SK-N-SH treated with all-trans-retinoic acid at 6 μM for 48 hours (cell line): ENCODE measurements around the gene RUNX3.

Source experiments
- ATAC-seq: fragments of 200-7000 bp; cut with Tn5 transposase; 3 replicates; pipeline ENCODE4 v1.9.1; 2020; ENCODE audit warnings: mild to moderate bottlenecking, moderate library complexity
- ARNTL ChIP-seq: fragments of 450-650 bp; formaldehyde crosslinking; IDR thresholded peaks from 2 replicates; pipeline ENCODE4 v1.5.0; 2020; ENCODE audit warnings: low read depth, mild to moderate bottlenecking, moderate library complexity, borderline replicate concordance
- CREB5 ChIP-seq: fragments of 250-450 bp; sonication (Bioruptor Pico); IDR thresholded peaks from 2 replicates; pipeline ENCODE4 v1.5.1; 2020; ENCODE audit warnings: low read depth, mild to moderate bottlenecking, moderate library complexity
- CSDC2 ChIP-seq: fragments of 250-450 bp; sonication (Bioruptor Pico); IDR thresholded peaks from 2 replicates; pipeline ENCODE4 v1.5.0; 2020; ENCODE audit warnings: mild to moderate bottlenecking, moderate library complexity
- CSRNP3 ChIP-seq: fragments of 250-450 bp; sonication (Bioruptor Pico); IDR thresholded peaks from 2 replicates; pipeline ENCODE4 v1.5.1; 2021; ENCODE audit warnings: mild to moderate bottlenecking, moderate library complexity
- ESRRG ChIP-seq: fragments of 250-450 bp; sonication (Bioruptor Pico); IDR thresholded peaks from 2 replicates; pipeline ENCODE4 v1.6.1; 2021; ENCODE audit warnings: mild to moderate bottlenecking
- GLIS3 ChIP-seq: fragments of 250-450 bp; sonication (Bioruptor Pico); IDR thresholded peaks from 2 replicates; pipeline ENCODE4 v1.5.0; 2020; ENCODE audit warnings: mild to moderate bottlenecking, moderate library complexity
- ISL1 ChIP-seq: fragments of 250-450 bp; sonication (Bioruptor Pico); IDR thresholded peaks from 2 replicates; pipeline ENCODE4 v2.1.2; 2022; ENCODE audit warnings: mild to moderate bottlenecking, moderate library complexity
- OSR1 ChIP-seq: fragments of 250-450 bp; sonication (Bioruptor Pico); IDR thresholded peaks from 2 replicates; pipeline ENCODE4 v1.8.0; 2022; ENCODE audit warnings: moderate library complexity, mild to moderate bottlenecking, inconsistent platforms
- PATZ1 ChIP-seq: fragments of 250-450 bp; sonication (Bioruptor Pico); IDR thresholded peaks from 2 replicates; pipeline ENCODE4 v1.8.0; 2020; ENCODE audit warnings: mild to moderate bottlenecking, moderate library complexity, borderline replicate concordance
- PPARA ChIP-seq: fragments of 250-450 bp; sonication (Bioruptor Pico); IDR thresholded peaks from 2 replicates; pipeline ENCODE4 v1.5.0; 2020; ENCODE audit warnings: mild to moderate bottlenecking, borderline replicate concordance
- RARB ChIP-seq: fragments of 250-450 bp; sonication (Bioruptor Pico); IDR thresholded peaks from 2 replicates; pipeline ENCODE4 v1.8.0; 2021; ENCODE audit warnings: mild to moderate bottlenecking, moderate library complexity
- SNAI2 ChIP-seq: fragments of 250-450 bp; sonication (Bioruptor Pico); IDR thresholded peaks from 2 replicates; pipeline ENCODE4 v1.5.0; 2020; ENCODE audit warnings: mild to moderate bottlenecking, moderate library complexity
- TCF4 ChIP-seq: fragments of 250-450 bp; sonication (Bioruptor Pico); IDR thresholded peaks from 2 replicates; pipeline ENCODE4 v1.8.0; 2021; ENCODE audit warnings: mild to moderate bottlenecking, moderate library complexity, borderline replicate concordance
- TOX ChIP-seq: fragments of 250-450 bp; sonication (Bioruptor Pico); IDR thresholded peaks from 2 replicates; pipeline ENCODE4 v1.8.0; 2021; ENCODE audit warnings: mild to moderate bottlenecking, moderate library complexity, borderline replicate concordance
- ZC3H10 ChIP-seq: fragments of 250-450 bp; sonication (Bioruptor Pico); IDR thresholded peaks from 2 replicates; pipeline ENCODE4 v1.5.1; 2021; ENCODE audit warnings: mild to moderate bottlenecking, moderate library complexity
- ZFP30 ChIP-seq: fragments of 450-650 bp; formaldehyde crosslinking; IDR thresholded peaks from 2 replicates; pipeline ENCODE4 v1.5.0; 2022; ENCODE audit warnings: mild to moderate bottlenecking, moderate library complexity
- ZNF565 ChIP-seq: fragments of 450-650 bp; formaldehyde crosslinking; conservative IDR thresholded peaks from 2 replicates; pipeline ENCODE4 v1.5.0; 2020; ENCODE audit warnings: low read depth, mild to moderate bottlenecking, moderate library complexity
- ZNF70 ChIP-seq: fragments of 450-650 bp; formaldehyde crosslinking; IDR thresholded peaks from 2 replicates; pipeline ENCODE4 v1.5.0; 2020; ENCODE audit warnings: mild to moderate bottlenecking, moderate library complexity
- TF ChIP-seq, protein P1 (sequence below): fragments of 250-450 bp; sonication (Bioruptor Pico); IDR thresholded peaks from 2 replicates; pipeline ENCODE4 v1.8.0; 2021; ENCODE audit warnings: low read depth, mild to moderate bottlenecking, moderate library complexity, borderline replicate concordance
- TF ChIP-seq, protein P2 (sequence below): fragments of 250-450 bp; sonication (Bioruptor Pico); IDR thresholded peaks from 2 replicates; pipeline ENCODE4 v1.5.0; 2020; ENCODE audit warnings: mild to moderate bottlenecking, moderate library complexity

Gene RUNX3

GRCh38 chr1:24970926-24971875 lies 41.1 kb upstream of the RUNX3 start:
- TF ChIP-seq TOX (no peak), ZFP30 (no peak), PATZ1 (CRISPR knock-in tag) (no peak), OSR1 (CRISPR knock-in tag) (no peak), ZNF565 (CRISPR knock-in tag) (no peak), GLIS3 (CRISPR knock-in tag) (no peak), ZC3H10 (CRISPR knock-in tag) (no peak), ARNTL (no peak)
- ATAC-seq, result no peak

GRCh38 chr1:24970399-24970753 lies 40.3 kb upstream of the RUNX3 start:
- TF ChIP-seq GLIS3 (CRISPR knock-in tag), result no peak
- peak; percentile 60 for ATAC-seq

DNA sequence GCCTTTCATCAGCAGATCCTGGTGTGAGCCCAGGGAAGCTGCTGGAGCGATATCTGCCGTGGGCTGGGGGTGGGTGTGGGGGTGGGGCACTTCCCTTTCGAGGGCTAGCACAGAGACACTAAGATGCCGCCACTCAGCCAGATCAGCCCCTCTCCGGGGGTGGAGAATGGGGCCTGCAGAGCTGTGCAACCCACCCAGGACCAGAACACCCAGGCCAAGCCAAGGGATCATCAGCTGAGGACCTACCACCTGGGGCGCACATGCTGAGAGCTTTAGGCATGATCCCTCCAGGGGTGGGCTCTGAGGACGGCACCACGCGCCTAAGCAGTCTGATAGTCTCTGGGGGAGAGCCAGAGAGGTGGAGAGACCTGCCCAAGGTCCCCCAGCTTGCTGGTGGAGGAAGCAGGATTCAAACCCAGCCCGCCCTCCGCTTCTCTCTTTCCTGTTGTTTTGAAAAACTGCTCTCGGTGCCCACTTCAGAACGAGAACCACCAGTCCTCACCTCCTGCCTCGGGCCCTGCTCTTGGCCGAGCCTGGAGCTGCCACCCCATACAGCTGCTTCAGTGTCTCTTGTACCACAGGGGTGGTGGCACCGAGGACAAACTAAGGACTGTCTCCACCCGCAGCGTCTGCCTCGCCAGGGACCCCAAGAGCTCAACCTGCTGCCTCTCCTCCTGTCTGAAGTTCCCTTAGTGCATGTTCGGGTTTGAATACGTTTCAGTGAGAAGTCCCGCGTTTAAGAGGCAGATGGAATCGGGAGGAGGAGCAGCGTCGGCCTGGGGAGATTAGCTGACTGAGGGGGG lies 39.7 kb upstream of the RUNX3 start:
- no peak for ATAC-seq
- TF ChIP-seq ARNTL (no peak), ESRRG (CRISPR knock-in tag) (no peak), CREB5 (no peak), SNAI2 (CRISPR knock-in tag) (no peak), TCF4 (CRISPR knock-in tag) (no peak), OSR1 (CRISPR knock-in tag) (no peak), PPARA (CRISPR knock-in tag) (no peak), ISL1 (CRISPR knock-in tag) (no peak), ZFP30 (no peak), TOX (no peak), GLIS3 (CRISPR knock-in tag) (no peak)
- TF ChIP-seq, protein P1, sequence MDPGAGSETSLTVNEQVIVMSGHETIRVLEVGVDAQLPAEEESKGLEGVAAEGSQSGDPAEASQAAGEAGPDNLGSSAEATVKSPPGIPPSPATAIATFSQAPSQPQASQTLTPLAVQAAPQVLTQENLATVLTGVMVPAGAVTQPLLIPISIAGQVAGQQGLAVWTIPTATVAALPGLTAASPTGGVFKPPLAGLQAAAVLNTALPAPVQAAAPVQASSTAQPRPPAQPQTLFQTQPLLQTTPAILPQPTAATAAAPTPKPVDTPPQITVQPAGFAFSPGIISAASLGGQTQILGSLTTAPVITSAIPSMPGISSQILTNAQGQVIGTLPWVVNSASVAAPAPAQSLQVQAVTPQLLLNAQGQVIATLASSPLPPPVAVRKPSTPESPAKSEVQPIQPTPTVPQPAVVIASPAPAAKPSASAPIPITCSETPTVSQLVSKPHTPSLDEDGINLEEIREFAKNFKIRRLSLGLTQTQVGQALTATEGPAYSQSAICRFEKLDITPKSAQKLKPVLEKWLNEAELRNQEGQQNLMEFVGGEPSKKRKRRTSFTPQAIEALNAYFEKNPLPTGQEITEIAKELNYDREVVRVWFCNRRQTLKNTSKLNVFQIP (CRISPR knock-in tag), result no peak

GRCh38 chr1:24968941-24969585 lies 39.0 kb upstream of the RUNX3 start:
- no peak for ATAC-seq
- TF ChIP-seq RARB (CRISPR knock-in tag), result no peak
- TF ChIP-seq CSRNP3, result no peak
- TF ChIP-seq ZC3H10 (CRISPR knock-in tag), result no peak
- no peak for TF ChIP-seq TCF4 (CRISPR knock-in tag)
- TF ChIP-seq CREB5, result no peak
- TF ChIP-seq, protein P1 (CRISPR knock-in tag), result no peak
- no peak for TF ChIP-seq ESRRG (CRISPR knock-in tag)
- TF ChIP-seq CSDC2 (CRISPR knock-in tag), result no peak
- no peak for TF ChIP-seq ARNTL
- TF ChIP-seq, protein P2, sequence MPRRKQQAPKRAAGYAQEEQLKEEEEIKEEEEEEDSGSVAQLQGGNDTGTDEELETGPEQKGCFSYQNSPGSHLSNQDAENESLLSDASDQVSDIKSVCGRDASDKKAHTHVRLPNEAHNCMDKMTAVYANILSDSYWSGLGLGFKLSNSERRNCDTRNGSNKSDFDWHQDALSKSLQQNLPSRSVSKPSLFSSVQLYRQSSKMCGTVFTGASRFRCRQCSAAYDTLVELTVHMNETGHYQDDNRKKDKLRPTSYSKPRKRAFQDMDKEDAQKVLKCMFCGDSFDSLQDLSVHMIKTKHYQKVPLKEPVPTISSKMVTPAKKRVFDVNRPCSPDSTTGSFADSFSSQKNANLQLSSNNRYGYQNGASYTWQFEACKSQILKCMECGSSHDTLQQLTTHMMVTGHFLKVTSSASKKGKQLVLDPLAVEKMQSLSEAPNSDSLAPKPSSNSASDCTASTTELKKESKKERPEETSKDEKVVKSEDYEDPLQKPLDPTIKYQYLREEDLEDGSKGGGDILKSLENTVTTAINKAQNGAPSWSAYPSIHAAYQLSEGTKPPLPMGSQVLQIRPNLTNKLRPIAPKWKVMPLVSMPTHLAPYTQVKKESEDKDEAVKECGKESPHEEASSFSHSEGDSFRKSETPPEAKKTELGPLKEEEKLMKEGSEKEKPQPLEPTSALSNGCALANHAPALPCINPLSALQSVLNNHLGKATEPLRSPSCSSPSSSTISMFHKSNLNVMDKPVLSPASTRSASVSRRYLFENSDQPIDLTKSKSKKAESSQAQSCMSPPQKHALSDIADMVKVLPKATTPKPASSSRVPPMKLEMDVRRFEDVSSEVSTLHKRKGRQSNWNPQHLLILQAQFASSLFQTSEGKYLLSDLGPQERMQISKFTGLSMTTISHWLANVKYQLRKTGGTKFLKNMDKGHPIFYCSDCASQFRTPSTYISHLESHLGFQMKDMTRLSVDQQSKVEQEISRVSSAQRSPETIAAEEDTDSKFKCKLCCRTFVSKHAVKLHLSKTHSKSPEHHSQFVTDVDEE (CRISPR knock-in tag), result no peak
- TF ChIP-seq PPARA (CRISPR knock-in tag), result no peak
- no peak for TF ChIP-seq ZNF565 (CRISPR knock-in tag)
- no peak for TF ChIP-seq ZNF70 (CRISPR knock-in tag)
